Endothelial cell (in vitro differentiated cells): Measurements from ENCODE around the gene KLHDC8B. TPM values are rescaled to one million over a fixed set of nuclear protein-coding genes. Genes with fewer than 3 reads are reported as not detected.

ENCODE experiments used
- DNase-seq: peaks from one replicate; pipeline ENCODE4 v3.0.0; 2021; ENCODE audit warnings: low spot score
- H3K27ac Mint-ChIP-seq: one replicate; pipeline ENCODE4 v1.8.0; 2021; ENCODE audit warnings: mixed read lengths, inconsistent platforms; ENCODE audit not compliant: unreplicated experiment
- H3K27me3 Mint-ChIP-seq: one replicate; pipeline ENCODE4 v1.8.0; 2021; ENCODE audit warnings: mild to moderate bottlenecking, moderate library complexity, mixed read lengths, inconsistent platforms; ENCODE audit not compliant: unreplicated experiment
- H3K36me3 Mint-ChIP-seq: one replicate; pipeline ENCODE4 v1.8.0; 2021; ENCODE audit warnings: mild to moderate bottlenecking, low read depth, mixed read lengths, inconsistent platforms; ENCODE audit not compliant: unreplicated experiment
- H3K4me1 Mint-ChIP-seq: one replicate; pipeline ENCODE4 v1.8.0; 2021; ENCODE audit warnings: mild to moderate bottlenecking, mixed read lengths, inconsistent platforms; ENCODE audit not compliant: unreplicated experiment
- H3K4me3 Mint-ChIP-seq: one replicate; pipeline ENCODE4 v1.8.0; 2021; ENCODE audit warnings: mild to moderate bottlenecking, mixed read lengths, inconsistent platforms; ENCODE audit not compliant: unreplicated experiment
- H3K9me3 Mint-ChIP-seq: one replicate; pipeline ENCODE4 v1.8.0; 2021; ENCODE audit warnings: mixed read lengths, inconsistent platforms; ENCODE audit not compliant: unreplicated experiment
- total RNA-seq: library from RNA; stranded (reverse); fragmentation: NEBNext Ultra II Directional; extraction: Animal tissue kit (Norgen Biotek cat#: 25700); gene quantifications from one replicate; pipeline ENCODE4 v1.2.1, GENCODE V29; 2021; ENCODE audit not compliant: unreplicated experiment
- TF ChIP-seq, protein P1 (sequence below): fragments of 200-600 bp; sonication (generic); IDR thresholded peaks from one replicate; pipeline ENCODE4 v1.5.0; 2021; ENCODE audit warnings: antibody characterized with exemption; ENCODE audit not compliant: unreplicated experiment

Gene KLHDC8B
- total RNA-seq, 1 donor from 2014 or later: 16.7 TPM

DNA sequence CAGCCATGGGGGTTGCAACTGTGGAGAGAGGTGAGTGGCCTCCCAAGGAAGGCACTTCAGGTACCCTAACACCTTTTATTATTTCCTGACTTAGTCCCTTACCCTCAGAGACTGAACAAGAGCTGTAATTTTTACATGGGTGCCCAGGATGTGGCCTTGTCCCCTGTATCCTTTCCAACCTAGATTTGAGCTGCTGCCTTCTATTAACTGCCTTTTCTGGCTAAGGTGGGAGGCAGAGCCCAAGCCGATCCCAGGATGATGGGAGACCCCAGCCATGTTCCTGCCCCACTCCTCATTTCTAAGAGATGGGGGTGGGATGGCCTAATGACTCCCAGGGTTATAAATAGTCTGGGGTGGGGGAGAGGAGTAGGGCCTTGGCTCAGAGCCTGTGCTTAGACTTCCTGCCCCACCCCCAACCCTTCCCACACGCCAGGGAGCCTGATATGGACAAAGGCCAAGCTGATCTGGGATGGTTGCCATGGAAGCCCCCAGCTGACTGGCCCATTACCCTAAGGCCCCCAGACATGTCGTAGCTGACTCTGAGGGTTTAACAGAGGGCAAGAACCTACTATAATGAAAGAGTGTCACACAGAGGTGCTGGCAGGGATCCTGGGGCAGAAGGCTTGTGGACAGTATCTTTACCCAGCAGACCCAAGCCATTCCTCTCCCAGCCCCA, 1.9 kb downstream of the KLHDC8B start:
- DNase-seq: no peak
- no peak overlapping the region for H3K27ac Mint-ChIP-seq
- no peak overlapping the region for H3K4me3 Mint-ChIP-seq
- H3K4me1 Mint-ChIP-seq: peaks cover 7% of the 10 kb centered on the region
- no peaks in the 10 kb centered on the region for H3K9me3 Mint-ChIP-seq
- peaks cover 1% of the 10 kb centered on the region for H3K27me3 Mint-ChIP-seq
- peaks cover 5% of the 10 kb centered on the region for H3K36me3 Mint-ChIP-seq
- TF ChIP-seq, protein P1, sequence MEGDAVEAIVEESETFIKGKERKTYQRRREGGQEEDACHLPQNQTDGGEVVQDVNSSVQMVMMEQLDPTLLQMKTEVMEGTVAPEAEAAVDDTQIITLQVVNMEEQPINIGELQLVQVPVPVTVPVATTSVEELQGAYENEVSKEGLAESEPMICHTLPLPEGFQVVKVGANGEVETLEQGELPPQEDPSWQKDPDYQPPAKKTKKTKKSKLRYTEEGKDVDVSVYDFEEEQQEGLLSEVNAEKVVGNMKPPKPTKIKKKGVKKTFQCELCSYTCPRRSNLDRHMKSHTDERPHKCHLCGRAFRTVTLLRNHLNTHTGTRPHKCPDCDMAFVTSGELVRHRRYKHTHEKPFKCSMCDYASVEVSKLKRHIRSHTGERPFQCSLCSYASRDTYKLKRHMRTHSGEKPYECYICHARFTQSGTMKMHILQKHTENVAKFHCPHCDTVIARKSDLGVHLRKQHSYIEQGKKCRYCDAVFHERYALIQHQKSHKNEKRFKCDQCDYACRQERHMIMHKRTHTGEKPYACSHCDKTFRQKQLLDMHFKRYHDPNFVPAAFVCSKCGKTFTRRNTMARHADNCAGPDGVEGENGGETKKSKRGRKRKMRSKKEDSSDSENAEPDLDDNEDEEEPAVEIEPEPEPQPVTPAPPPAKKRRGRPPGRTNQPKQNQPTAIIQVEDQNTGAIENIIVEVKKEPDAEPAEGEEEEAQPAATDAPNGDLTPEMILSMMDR: no peak

- H3K4me3 Mint-ChIP-seq: no peak overlapping the region
- peaks cover 5% of the 10 kb centered on the region for H3K36me3 Mint-ChIP-seq
- H3K4me1 Mint-ChIP-seq: peaks cover 7% of the 10 kb centered on the region
- no peaks in the 10 kb centered on the region for H3K9me3 Mint-ChIP-seq
- TF ChIP-seq, protein P1: no peak
- peaks cover 1% of the 10 kb centered on the region for H3K27me3 Mint-ChIP-seq
- DNase-seq: no peak
- H3K27ac Mint-ChIP-seq: no peak overlapping the region
Measured at GRCh38 chr3:49173792-49174170, 2.4 kb downstream of the KLHDC8B start.

GRCh38 chr3:49174397-49174985, 3.1 kb downstream of the KLHDC8B start:
- Mint-ChIP-seq H3K27ac (no peak overlapping the region), H3K4me1 (peaks cover 7% of the 10 kb centered on the region), H3K9me3 (no peaks in the 10 kb centered on the region), H3K27me3 (peaks cover 5% of the 10 kb centered on the region), H3K36me3 (peaks cover 4% of the 10 kb centered on the region), H3K4me3 (no peak overlapping the region)
- no peak for DNase-seq
- TF ChIP-seq, protein P1: no peak

DNA sequence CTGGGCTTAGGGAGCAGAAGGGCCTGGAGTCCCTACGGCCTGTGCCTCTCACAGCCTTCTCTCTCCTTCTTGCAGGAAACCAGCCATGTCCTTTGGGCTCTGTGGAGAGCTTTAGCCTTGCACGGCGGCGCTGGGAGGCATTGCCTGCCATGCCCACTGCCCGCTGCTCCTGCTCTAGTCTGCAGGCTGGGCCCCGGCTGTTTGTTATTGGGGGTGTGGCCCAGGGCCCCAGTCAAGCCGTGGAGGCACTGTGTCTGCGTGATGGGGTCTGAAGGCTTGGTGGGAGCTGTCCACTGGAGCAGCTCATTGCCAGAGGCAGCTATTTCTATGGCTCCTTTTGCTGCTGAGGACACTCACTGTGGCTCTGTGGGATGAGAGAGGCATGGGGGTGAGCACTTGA, 4.1 kb downstream of the KLHDC8B start:
- Mint-ChIP-seq H3K36me3 (no peaks in the 10 kb centered on the region), H3K27me3 (peaks cover 5% of the 10 kb centered on the region), H3K4me3 (no peak overlapping the region), H3K27ac (no peak overlapping the region), H3K4me1 (peaks cover 4% of the 10 kb centered on the region), H3K9me3 (no peaks in the 10 kb centered on the region)
- DNase-seq: no peak
- TF ChIP-seq, protein P1: no peak

DNA sequence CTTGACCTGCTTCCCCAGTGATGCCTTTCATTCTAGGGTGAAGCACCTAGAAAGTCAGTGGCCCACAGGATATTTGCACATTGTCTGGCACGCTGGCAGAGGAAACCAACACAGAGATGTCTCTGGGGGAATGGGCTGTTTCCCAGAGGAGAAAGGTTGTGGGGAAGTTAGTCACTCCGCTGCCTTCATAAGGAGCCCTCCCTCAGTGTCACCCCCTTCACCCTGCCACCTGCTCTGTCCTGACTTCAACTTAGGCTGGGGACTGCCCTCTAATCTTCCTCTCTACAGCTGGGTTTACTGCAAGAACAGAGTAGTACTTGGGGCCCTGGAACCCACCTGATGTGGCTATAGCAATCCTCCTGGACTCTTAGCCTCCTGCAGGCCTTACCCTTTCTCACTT, 5.7 kb downstream of the KLHDC8B start:
- Mint-ChIP-seq H3K36me3 (no peaks in the 10 kb centered on the region), H3K27me3 (peaks cover 4% of the 10 kb centered on the region)

More for the DNA sequence above, 5.7 kb downstream of the KLHDC8B start:
- no peak overlapping the region for H3K4me3 Mint-ChIP-seq
- no peak for DNase-seq
- H3K4me1 Mint-ChIP-seq: peaks cover 2% of the 10 kb centered on the region
- TF ChIP-seq, protein P1: no peak
- no peak overlapping the region for H3K27ac Mint-ChIP-seq
- no peaks in the 10 kb centered on the region for H3K9me3 Mint-ChIP-seq
